ENCODE results near the gene RPS16.

Gene RPS16

DNA sequence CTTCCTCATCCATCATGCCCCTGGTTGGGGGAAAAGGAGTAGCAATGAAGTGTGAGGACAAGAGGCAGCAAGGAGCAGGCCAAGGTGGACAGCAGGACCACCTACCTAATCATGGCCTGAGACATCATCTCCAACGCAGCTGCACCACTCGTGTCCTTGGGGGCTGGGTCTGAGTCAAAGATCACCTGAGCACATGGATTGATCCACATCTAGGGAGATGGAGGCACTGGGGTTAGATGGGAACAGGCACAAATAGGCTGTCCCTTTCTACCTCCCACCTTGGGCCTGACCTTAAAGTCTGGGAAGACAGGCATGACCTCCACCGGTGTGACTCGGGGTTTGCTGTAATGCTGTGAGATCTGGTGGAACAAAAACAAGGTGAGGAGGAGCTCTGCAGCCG, 47.1 kb downstream of the RPS16 start:
- TF ChIP-seq, protein P1, sequence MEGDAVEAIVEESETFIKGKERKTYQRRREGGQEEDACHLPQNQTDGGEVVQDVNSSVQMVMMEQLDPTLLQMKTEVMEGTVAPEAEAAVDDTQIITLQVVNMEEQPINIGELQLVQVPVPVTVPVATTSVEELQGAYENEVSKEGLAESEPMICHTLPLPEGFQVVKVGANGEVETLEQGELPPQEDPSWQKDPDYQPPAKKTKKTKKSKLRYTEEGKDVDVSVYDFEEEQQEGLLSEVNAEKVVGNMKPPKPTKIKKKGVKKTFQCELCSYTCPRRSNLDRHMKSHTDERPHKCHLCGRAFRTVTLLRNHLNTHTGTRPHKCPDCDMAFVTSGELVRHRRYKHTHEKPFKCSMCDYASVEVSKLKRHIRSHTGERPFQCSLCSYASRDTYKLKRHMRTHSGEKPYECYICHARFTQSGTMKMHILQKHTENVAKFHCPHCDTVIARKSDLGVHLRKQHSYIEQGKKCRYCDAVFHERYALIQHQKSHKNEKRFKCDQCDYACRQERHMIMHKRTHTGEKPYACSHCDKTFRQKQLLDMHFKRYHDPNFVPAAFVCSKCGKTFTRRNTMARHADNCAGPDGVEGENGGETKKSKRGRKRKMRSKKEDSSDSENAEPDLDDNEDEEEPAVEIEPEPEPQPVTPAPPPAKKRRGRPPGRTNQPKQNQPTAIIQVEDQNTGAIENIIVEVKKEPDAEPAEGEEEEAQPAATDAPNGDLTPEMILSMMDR (IDR thresholded peaks at IDR 0.05): no peak

DNA sequence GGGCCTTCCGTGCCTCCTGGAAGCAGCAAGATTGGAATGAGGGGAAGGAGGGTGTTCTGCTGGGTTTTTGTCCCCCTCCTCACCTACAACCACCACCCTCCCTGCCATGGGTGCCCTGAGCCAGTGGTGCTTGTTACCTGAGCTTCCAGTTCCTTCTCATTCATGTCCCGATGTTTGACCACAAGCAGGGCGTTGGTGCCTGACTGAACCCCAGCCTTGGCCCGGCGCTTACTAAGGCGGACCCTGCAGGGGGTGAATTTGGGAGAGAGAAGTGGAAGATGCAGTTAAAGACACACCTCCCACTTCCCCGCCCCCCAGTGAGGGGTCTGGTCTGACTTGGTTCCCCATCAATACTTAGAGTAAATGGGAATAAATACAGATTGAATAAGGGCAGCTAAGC, 49.2 kb downstream of the RPS16 start:
- TF ChIP-seq, protein P1 (IDR thresholded peaks at IDR 0.05): no peak

DNA sequence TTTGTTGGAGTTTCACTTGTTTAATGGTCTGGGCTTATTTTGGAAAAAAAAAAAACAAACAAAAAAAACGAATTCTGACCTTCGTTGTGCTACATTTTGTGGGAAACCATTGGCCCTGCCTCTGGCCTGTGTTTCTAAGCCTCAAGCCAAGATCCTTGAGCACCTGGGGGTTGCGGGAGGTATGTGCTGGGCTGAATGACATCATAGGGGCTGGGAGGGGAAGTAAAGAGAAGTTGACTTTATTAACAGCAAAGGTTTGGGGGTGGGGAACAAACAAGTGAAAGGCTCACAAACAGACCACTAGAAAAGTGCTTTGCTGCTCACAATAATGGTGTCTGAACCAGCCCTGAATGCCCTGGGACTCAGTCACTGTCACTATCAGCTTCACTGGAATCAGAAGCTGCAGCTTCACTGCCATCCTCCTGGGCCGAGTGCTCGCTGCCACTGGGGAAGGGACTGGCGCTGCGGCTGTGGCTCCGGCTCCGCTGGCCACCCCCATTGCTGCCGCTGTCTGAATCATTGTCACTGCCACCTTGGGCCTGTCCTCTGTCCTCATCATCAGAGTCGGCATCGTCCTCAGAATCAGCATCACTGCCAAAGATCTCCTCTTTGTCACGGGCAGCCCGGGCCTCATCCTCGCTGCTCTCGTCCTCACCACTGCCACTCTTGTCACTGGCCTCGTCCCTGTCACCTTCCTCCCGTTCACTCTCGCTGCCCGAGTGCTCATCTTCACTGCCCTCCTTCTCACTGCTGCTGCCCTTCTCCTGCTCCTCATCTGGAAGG, 49.9 kb downstream of the RPS16 start:
- TF ChIP-seq, protein P1 (IDR thresholded peaks at IDR 0.05): no peak

DNA sequence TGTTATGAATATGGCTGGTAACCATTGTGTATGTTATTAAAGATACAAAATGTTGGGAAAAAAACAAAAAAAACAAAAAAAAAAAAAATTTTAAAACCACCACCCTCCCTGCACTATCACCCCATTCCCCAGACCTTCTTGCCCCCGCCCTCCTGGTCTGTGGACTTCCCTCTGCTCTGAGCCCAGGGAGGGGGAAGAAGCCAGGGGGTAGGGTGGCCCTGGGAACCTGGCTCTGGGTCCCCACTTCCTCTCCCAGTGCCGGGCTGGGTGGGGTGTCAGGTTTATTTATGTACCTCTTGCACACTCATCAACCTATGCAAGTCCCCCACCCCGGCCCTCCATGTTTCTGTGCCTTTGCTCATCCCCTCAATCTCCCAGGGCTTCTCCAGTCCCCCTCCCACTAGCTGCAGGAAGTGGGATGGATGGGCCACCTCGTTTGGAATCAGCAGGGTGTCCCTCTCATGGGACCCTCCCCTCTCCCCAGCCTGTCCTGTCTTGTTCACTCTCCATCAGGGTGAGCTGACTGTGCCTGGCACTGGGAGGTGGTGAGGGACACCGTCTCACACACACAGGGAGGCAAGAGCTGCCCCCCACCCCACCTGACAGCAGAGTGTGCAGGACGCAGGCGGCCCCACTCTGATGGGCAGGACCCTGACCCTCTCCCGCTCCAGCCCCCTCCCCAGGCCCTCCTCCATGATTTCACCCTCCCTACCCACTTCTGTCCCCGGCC, 50.7 kb downstream of the RPS16 start:
- TF ChIP-seq, protein P1 (IDR thresholded peaks at IDR 0.05): no peak

Data from LNCAP (cell line).